GM13977 (cell line): ENCODE measurements around the gene CAGE1.
"Not testable (repeated sequence)": the region's sequence is repeated elsewhere in the genome, so short reads cannot be mapped to it uniquely, and the experiment has no call there.

Experiments
- DNase-seq: peaks from one replicate; pipeline ENCODE4 v3.0.0; 2012; ENCODE audit warnings: low spot score
- in situ Hi-C: fragments of 300-500 bp; cut with MboI; formaldehyde crosslinking; loops from one replicate; pipeline ENCODE4 v1.12.0; 2022; ENCODE audit warnings: low sequenced_read_pairs, low pct_unique_long_range_greater_than_20kb, mixed read lengths, inconsistent platforms; ENCODE audit not compliant: unreplicated experiment
- TF ChIP-seq, protein P1 (sequence below): IDR thresholded peaks from 2 replicates; pipeline ENCODE4 v1.5.1; 2012; ENCODE audit warnings: mild to moderate bottlenecking, control low read depth; ENCODE audit not compliant: insufficient read depth; ENCODE audit errors: extremely low read depth, missing control alignments

CAGE1 gene

DNA sequence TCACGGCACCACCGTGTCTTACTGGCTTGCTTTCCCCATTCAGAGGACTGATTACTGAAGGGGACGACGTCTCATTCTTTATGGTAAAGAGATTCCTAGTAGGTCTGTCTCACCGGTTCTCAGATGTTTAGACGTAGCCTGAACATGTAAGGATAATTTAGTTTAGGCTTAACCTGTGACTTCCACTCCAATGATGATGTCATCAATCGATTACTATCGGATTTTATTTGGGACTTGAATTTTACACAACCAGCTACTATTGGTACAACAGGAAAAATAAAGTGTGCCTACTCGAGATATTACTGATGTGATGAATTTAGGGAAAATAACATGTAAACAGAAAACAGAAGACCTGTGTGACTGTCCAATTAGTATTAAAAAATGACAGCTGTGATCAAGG is 72.0 kb downstream of the CAGE1 start:
- in situ Hi-C loops = no loop called here
- no peak for DNase-seq
- TF ChIP-seq, protein P1, sequence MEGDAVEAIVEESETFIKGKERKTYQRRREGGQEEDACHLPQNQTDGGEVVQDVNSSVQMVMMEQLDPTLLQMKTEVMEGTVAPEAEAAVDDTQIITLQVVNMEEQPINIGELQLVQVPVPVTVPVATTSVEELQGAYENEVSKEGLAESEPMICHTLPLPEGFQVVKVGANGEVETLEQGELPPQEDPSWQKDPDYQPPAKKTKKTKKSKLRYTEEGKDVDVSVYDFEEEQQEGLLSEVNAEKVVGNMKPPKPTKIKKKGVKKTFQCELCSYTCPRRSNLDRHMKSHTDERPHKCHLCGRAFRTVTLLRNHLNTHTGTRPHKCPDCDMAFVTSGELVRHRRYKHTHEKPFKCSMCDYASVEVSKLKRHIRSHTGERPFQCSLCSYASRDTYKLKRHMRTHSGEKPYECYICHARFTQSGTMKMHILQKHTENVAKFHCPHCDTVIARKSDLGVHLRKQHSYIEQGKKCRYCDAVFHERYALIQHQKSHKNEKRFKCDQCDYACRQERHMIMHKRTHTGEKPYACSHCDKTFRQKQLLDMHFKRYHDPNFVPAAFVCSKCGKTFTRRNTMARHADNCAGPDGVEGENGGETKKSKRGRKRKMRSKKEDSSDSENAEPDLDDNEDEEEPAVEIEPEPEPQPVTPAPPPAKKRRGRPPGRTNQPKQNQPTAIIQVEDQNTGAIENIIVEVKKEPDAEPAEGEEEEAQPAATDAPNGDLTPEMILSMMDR = no peak

DNA sequence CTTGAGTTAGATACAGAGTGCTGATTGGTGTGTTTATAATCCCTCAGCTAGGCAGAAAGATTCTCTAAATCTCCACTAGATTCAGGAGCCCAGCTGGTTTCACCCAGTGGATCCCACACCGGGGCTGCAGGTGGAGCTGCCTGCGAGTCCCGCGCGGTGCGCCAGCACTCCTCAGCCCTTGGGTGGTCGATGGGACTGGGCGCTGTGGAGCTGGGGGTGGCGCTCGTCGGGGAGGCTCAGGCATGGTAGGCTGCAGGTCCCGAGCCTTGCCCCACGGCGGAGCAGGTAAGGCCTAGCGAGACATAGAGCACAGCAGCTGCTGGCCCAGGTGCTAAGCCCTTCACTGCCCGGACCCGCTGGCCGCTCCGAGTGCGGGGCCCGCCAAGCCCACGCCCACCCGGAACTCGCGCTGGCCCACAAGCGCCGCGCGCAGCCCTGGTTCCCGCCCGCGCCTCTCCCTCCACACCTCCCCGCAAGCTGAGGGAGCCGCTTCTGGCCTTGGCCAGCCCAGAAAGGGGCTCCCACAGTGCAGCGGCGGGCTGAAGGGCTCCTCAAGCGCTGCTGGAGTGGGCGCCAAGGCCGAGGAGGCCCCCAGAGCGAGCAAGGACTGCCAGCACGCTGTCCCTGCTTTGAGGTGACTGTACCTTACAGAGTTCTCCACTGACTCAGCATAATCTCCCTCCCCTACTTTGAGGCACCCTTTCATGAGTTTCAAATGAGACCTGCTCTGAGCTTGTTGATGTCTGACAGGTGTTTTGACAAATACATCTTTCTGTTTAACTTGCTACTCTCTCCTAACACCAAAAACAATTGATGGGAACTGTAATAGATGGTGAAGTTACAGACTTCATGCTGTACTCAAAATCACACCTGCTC is 72.6 kb downstream of the CAGE1 start:
- DNase-seq = no peak
- in situ Hi-C loops = no loop called here
- TF ChIP-seq, protein P1 = no peak

DNA sequence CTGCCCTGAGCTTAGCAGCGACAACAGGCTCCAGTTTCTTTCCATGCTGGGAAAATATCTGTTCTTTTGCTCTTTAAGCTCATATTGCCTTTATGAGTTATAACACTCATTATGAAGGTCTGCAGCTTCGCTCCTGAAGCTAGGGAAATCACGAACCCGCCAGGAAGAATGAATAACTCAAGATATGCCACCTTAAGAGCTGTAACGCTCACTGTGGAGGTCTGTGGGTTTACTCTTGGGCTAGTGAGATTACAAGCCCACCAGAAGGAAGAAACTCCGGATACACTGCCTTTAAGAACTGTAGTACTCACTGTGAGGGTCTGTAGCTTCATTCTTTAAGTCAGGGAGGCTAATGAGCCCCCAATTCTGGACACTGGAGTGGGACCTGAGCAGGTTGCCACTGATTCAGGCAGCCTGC is 73.6 kb downstream of the CAGE1 start:
- DNase-seq = no peak
- TF ChIP-seq, protein P1 = no peak
- in situ Hi-C loops = no loop called here

- in situ Hi-C loops, DNase-seq: not testable (repeated sequence)
These were observed 74.2 kb downstream of the CAGE1 start for GRCh38 chr6:7315087-7315947.

DNA sequence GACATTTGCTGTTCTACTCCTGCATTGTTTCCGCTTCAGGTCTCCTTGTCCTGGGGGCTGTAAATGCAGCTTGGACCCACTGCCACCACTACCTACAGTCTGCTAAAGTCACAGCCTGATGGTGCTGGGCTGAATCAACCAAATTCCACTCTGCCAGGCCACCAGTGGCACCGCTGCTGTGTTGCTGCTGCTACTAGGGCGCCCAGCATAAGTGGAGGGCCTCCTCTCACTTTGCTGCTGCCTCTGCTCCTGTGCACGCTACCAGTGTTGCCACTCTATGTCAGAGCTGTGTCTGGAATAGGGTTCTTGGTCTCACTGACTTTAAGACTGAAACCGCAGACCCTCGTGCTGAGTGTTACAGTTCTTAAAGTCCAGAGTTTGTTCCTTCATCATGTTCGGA is 75.1 kb downstream of the CAGE1 start:
- no peak for DNase-seq
- in situ Hi-C loops = no loop called here
- TF ChIP-seq, protein P1 = no peak

DNA sequence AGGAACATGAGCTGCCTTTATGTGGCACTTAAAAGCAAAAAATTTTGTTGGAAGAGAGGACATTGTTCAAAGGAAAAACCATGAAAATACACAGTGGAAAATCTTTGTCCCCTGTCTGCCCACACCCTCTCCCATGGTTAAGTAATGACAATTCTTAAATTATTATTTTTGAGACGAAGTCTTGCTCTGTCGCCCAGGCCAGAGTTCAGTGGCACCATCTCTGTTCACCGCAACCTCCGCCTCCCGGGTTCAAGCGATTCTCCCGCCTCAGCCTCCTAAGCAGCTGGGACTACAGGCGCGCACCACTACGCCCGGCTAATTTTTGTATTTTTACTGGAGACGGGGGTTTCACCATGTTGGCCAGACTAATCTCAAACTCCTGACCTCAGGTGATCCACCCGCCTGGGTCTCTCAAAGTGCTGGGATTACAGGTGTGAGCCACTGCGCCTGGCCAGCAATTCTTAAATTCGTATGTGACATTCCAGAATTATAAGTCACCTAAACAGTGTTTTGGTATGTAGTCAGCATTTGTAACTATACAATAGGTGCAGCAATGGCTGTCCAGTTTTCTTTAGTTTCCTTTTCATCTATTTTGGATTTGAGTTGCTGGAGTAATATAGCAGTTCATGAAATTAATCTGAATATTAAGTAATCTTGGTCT is 75.9 kb downstream of the CAGE1 start:
- in situ Hi-C loops = no loop called here
- TF ChIP-seq, protein P1 = no peak
- DNase-seq = no peak
